Measurements from ENCODE around the gene ZNF764. TPM values are rescaled to one million over a fixed set of nuclear protein-coding genes. Genes with fewer than 3 reads are reported as not detected.

The ZNF764 gene
- total RNA-seq, 4 donors from 2014 or later = 4.7 to 8.3 (median 7.2) TPM

- WGBS, 2 donors = 21 to 27% methylated on average over 12 of the region's 29 CpGs
- peak overlapping the region; percentile 94 to 98 (median 97) for H3K27ac ChIP-seq
- H3K36me3 ChIP-seq = peaks cover 8 to 27% (median 11%) of the 10 kb centered on the region in 3 donors
- no peak for DNase-seq
- intact Hi-C loops (cut with DNase I) = no loop called here
- H3K9me3 ChIP-seq = no peaks in the 10 kb centered on the region
- TF ChIP-seq CTCF (IDR thresholded peaks at IDR 0.05) = no peak
- no peak for TF ChIP-seq POLR2A (IDR thresholded peaks at IDR 0.05)
- H3K27me3 ChIP-seq = no peaks in the 10 kb centered on the region
- peak overlapping the region; percentile 62 to 88 (median 76) for H3K4me3 ChIP-seq
- H3K4me1 ChIP-seq = peaks cover 17 to 59% (median 26%) of the 10 kb centered on the region in 3 donors
Observed at GRCh38 chr16:30533748-30534367, 24.3 kb downstream of the ZNF764 start.

GRCh38 chr16:30533146-30533522 lies 25.0 kb downstream of the ZNF764 start:
- intact Hi-C loops (cut with DNase I) = no loop called here
- H3K27ac ChIP-seq = peak overlapping the region in 1 of 4 donors; percentile 94

GRCh38 chr16:30532285-30533145 lies 25.7 kb downstream of the ZNF764 start:
- Histone ChIP-seq H3K4me1 (peaks cover 30 to 73% (median 36%) of the 10 kb centered on the region in 3 donors), H3K4me3 (no peak overlapping the region), H3K36me3 (peaks cover 8 to 27% (median 11%) of the 10 kb centered on the region in 3 donors), H3K27me3 (no peaks in the 10 kb centered on the region), H3K9me3 (no peaks in the 10 kb centered on the region), H3K27ac (no peak overlapping the region)
- WGBS, 2 donors = 96% methylated on average over 5 to 14 of the region's 57 CpGs
- DNase-seq = no peak
- intact Hi-C loops (cut with DNase I) = no loop called here
- TF ChIP-seq CTCF (IDR thresholded peaks at IDR 0.05) = no peak
- no peak for TF ChIP-seq POLR2A (IDR thresholded peaks at IDR 0.05)

More at GRCh38 chr16:30533146-30533522, 25.0 kb downstream of the ZNF764 start:
- H3K27me3 ChIP-seq = no peaks in the 10 kb centered on the region
- no peak for TF ChIP-seq CTCF (IDR thresholded peaks at IDR 0.05)
- no peak for TF ChIP-seq POLR2A (IDR thresholded peaks at IDR 0.05)
- peaks cover 8 to 27% (median 11%) of the 10 kb centered on the region in 3 donors for H3K36me3 ChIP-seq
- peaks cover 24 to 66% (median 30%) of the 10 kb centered on the region in 3 donors for H3K4me1 ChIP-seq
- WGBS, 2 donors = 40 to 69% methylated on average over 5 to 6 of the region's 11 CpGs
- DNase-seq = no peak
- H3K9me3 ChIP-seq = no peaks in the 10 kb centered on the region
- H3K4me3 ChIP-seq = peak overlapping the region in 2 of 4 donors; percentile 69 to 88

- TF ChIP-seq POLR2A (IDR thresholded peaks at IDR 0.05) = no peak
- TF ChIP-seq CTCF (IDR thresholded peaks at IDR 0.05) = no peak
- intact Hi-C loops (cut with DNase I) = no loop called here
- Histone ChIP-seq H3K27ac (no peak overlapping the region), H3K4me1 (peaks cover 25 to 68% (median 29%) of the 10 kb centered on the region in 3 donors), H3K4me3 (no peak overlapping the region), H3K27me3 (no peaks in the 10 kb centered on the region), H3K36me3 (peaks cover 8 to 27% (median 11%) of the 10 kb centered on the region in 3 donors), H3K9me3 (no peaks in the 10 kb centered on the region)
- 68 to 74% methylated on average over 12 to 13 of the region's 13 CpGs for WGBS, 2 donors
- no peak for DNase-seq
Observed at GRCh38 chr16:30530163-30531037, 27.8 kb downstream of the ZNF764 start.

Measured in esophagus squamous epithelium (tissue), 5 donors.